MCF 10A (cell line): ENCODE results near the gene KCNMB2. TPM values are rescaled to one million over a fixed set of nuclear protein-coding genes. Genes with fewer than 3 reads are reported as not detected.

Source experiments
- BruUV-seq: library from RNA; stranded (reverse); fragments of 400-500 nt; replicated peaks from 2 replicates; lab custom pipeline; 2021; lab: Mats Ljungman, UMichigan
- CTCF ChIA-PET: fragments of 300-600 bp; sonication (Branson Sonifier 250); formaldehyde crosslinking; extraction: SDS; loops from one replicate; lab custom pipeline; 2021; ENCODE audit warnings: antibody characterized with exemption, inconsistent platforms; lab: Yijun Ruan, JAX
- POLR2A ChIA-PET: fragments of 300-600, 350-650 bp; sonication (Branson Sonifier 250); formaldehyde crosslinking; extraction: SDS; loops from one replicate; lab custom pipeline; 2020; ENCODE audit warnings: antibody characterized with exemption, inconsistent platforms; lab: Yijun Ruan, JAX
- DNase-seq: peaks from one replicate; pipeline ENCODE4 v3.0.0-alpha.2; 2018; ENCODE audit not compliant: unreplicated experiment
- H3K27ac Mint-ChIP-seq: one replicate; pipeline ENCODE4 v1.8.0; 2022; ENCODE audit warnings: mild to moderate bottlenecking, low read depth, mixed read lengths; ENCODE audit not compliant: unreplicated experiment
- H3K27me3 Mint-ChIP-seq: one replicate; pipeline ENCODE4 v1.8.0; 2022; ENCODE audit warnings: mixed read lengths; ENCODE audit not compliant: insufficient read depth, unreplicated experiment
- H3K36me3 Mint-ChIP-seq: one replicate; pipeline ENCODE4 v1.8.0; 2022; ENCODE audit warnings: mild to moderate bottlenecking, moderate library complexity, mixed read lengths; ENCODE audit not compliant: insufficient read depth, unreplicated experiment
- H3K4me1 Mint-ChIP-seq: one replicate; pipeline ENCODE4 v1.8.0; 2022; ENCODE audit warnings: mixed read lengths; ENCODE audit not compliant: insufficient read depth, unreplicated experiment
- H3K4me3 Mint-ChIP-seq: one replicate; pipeline ENCODE4 v1.8.0; 2022; ENCODE audit warnings: mild to moderate bottlenecking, moderate library complexity, mixed read lengths; ENCODE audit not compliant: unreplicated experiment
- H3K9me3 Mint-ChIP-seq: one replicate; pipeline ENCODE4 v1.8.0; 2022; ENCODE audit warnings: mixed read lengths; ENCODE audit not compliant: unreplicated experiment
- intact Hi-C: fragments of 100-400 bp; cut with micrococcal nuclease; formaldehyde crosslinking; loops from 2 replicates; pipeline ENCODE4 v1.14.1; 2022
- total RNA-seq: library from RNA; stranded (reverse); gene quantifications from 2 replicates; pipeline ENCODE4 v1.2.3, GENCODE V29; 2022
- TF ChIP-seq, protein P1 (sequence below): fragments of 200-600 bp; IDR thresholded peaks from one replicate; pipeline ENCODE4 v1.8.0; 2022; ENCODE audit warnings: antibody characterized with exemption, mild to moderate bottlenecking; ENCODE audit not compliant: unreplicated experiment

The KCNMB2 gene
- total RNA-seq, 1 experiment from 2014 or later: not detected

DNA sequence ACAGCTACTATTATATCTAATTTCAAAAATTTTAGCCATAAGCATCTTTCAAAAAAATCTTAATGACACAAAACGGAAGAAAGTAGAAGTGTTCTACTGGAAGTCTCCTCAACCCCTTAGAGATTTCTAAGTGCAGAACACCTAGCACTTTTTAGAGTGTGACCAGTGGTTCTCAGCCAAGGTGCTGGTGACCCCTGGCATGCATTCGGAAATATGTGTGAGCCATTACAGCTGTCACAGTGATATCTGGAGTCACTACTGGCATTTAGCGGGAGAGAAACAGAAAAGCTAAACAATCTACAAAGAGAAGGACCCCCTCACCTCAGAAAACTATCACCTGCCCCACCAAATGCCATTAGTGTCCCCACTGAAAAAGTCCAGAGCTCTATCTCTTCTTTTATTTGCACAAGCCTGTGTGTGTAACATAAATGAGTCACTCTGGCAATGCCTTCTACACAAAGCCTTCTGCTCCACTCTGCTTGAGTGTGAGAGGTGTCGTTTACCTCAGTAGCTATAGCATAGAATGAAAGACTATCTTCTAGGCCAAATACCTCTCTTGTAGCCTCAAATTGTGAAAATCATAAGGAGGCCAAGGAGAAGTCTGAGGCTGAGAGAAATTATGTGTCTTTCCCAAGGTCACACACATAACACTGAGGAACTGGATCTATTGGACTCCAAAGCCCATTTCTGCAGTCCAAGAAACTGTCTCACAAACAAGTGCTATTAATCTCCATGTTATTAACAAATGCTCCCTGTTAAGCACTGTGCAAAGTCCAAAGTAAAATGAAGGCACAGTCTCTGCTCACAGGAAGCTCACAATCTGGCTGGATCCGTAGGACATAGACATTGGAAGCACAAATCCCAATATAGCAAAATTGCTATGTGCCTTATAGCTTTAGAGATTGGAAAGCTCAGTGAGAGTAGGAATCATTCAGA, 28.5 kb upstream of the KCNMB2 start:
- POLR2A ChIA-PET: interaction anchor here (1.2 kb wide), 1 partner anchor 11 kb away, joined by 3 read pairs; no protein-coding TSS in a partner anchor
- no peak for DNase-seq
- intact Hi-C loops: no loop called here
- BruUV-seq: no TSS peak
- no peaks in the 10 kb centered on the region for H3K4me1 Mint-ChIP-seq
- TF ChIP-seq, protein P1, sequence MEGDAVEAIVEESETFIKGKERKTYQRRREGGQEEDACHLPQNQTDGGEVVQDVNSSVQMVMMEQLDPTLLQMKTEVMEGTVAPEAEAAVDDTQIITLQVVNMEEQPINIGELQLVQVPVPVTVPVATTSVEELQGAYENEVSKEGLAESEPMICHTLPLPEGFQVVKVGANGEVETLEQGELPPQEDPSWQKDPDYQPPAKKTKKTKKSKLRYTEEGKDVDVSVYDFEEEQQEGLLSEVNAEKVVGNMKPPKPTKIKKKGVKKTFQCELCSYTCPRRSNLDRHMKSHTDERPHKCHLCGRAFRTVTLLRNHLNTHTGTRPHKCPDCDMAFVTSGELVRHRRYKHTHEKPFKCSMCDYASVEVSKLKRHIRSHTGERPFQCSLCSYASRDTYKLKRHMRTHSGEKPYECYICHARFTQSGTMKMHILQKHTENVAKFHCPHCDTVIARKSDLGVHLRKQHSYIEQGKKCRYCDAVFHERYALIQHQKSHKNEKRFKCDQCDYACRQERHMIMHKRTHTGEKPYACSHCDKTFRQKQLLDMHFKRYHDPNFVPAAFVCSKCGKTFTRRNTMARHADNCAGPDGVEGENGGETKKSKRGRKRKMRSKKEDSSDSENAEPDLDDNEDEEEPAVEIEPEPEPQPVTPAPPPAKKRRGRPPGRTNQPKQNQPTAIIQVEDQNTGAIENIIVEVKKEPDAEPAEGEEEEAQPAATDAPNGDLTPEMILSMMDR: no peak
- no peak overlapping the region for H3K4me3 Mint-ChIP-seq
- CTCF ChIA-PET: no interaction called here
- no peaks in the 10 kb centered on the region for H3K36me3 Mint-ChIP-seq
- no peak overlapping the region for H3K27ac Mint-ChIP-seq
- H3K27me3 Mint-ChIP-seq: no peaks in the 10 kb centered on the region
- no peaks in the 10 kb centered on the region for H3K9me3 Mint-ChIP-seq

DNA sequence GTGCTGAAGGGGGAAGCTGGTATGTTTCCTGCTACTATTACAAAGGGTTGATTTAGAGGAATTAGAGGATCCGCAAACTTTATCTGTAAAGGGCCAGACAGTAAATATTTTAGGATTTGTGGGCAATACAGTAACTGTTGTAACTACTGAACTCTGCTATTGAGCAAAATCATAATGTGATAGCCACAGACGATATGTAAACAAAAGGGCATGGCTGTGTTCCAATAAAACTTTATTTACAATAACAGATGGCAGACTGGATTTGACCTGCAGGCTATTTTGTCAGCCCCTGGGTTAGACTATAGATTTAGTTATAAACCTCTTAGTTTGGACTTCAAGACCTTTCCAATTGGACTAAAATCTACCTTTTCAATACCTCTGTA, 27.8 kb upstream of the KCNMB2 start:
- intact Hi-C loops: no loop called here
- no peaks in the 10 kb centered on the region for H3K9me3 Mint-ChIP-seq
- no peak overlapping the region for H3K4me3 Mint-ChIP-seq
- H3K27me3 Mint-ChIP-seq: no peaks in the 10 kb centered on the region
- DNase-seq: no peak
- ChIA-PET POLR2A (interaction anchor here (1.2 kb wide), 1 partner anchor 10 kb away, joined by 3 read pairs; no protein-coding TSS in a partner anchor), CTCF (no interaction called here)
- no peaks in the 10 kb centered on the region for H3K4me1 Mint-ChIP-seq
- H3K36me3 Mint-ChIP-seq: no peaks in the 10 kb centered on the region
- no peak overlapping the region for H3K27ac Mint-ChIP-seq
- BruUV-seq: no TSS peak
- TF ChIP-seq, protein P1: no peak

DNA sequence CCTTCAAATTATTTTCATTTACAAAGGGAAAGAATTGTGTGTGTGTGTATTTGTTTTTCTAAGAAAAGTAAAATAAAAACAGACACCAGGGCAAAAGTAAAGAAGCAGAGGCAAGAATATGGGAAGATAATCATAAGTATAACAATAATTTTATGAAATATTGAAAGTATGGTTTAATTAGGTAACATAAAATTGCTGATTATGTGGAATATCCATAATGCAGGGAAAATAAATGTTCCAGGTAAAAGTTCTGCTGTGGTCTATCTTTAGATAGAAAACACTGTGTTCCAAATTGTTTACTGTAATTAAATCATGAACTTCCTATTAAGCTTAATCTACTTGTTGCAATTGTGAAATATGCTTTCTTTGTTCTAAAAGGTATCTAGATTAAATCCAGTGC, 25.7 kb upstream of the KCNMB2 start:
- no peaks in the 10 kb centered on the region for H3K27me3 Mint-ChIP-seq
- intact Hi-C loops: no loop called here
- CTCF ChIA-PET: no interaction called here
- H3K4me1 Mint-ChIP-seq: no peaks in the 10 kb centered on the region
- no TSS peak for BruUV-seq
- no peaks in the 10 kb centered on the region for H3K9me3 Mint-ChIP-seq
- POLR2A ChIA-PET: no interaction called here
- H3K36me3 Mint-ChIP-seq: no peaks in the 10 kb centered on the region
- H3K27ac Mint-ChIP-seq: no peak overlapping the region
- TF ChIP-seq, protein P1: no peak
- H3K4me3 Mint-ChIP-seq: no peak overlapping the region
- DNase-seq: no peak

DNA sequence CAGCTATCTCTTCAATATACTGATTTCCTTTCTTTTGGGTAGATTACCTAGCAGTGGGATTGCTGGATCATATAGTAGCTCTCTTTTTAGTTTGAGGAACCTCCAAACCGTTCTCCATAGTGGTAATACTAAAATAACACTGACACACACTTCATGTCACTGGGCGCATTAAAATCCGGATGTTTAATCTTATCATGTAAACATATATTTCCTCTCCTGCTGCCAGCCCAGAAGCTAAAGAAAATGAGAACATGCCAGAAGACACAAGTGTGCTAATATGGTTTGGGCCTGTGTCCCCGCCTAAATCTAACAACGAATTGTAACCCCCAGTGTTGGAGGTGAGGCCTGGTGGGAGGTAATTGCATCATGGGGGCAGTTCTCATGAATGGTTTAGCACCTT, 23.6 kb upstream of the KCNMB2 start:
- TF ChIP-seq, protein P1: no peak
- CTCF ChIA-PET: no interaction called here
- H3K4me3 Mint-ChIP-seq: no peak overlapping the region
- no peak overlapping the region for H3K27ac Mint-ChIP-seq
- H3K36me3 Mint-ChIP-seq: no peaks in the 10 kb centered on the region
- H3K4me1 Mint-ChIP-seq: no peaks in the 10 kb centered on the region
- intact Hi-C loops: no loop called here
- H3K27me3 Mint-ChIP-seq: no peaks in the 10 kb centered on the region
- no peak for DNase-seq
- POLR2A ChIA-PET: no interaction called here
- BruUV-seq: no TSS peak
- no peaks in the 10 kb centered on the region for H3K9me3 Mint-ChIP-seq
